Measurements from ENCODE around the gene AGER. TPM values are rescaled to one million over a fixed set of nuclear protein-coding genes. Genes with fewer than 3 reads are reported as not detected.

Gene AGER
- total and polyA plus RNA-seq, 2 donors (not counting 3 experiments of a cell fraction or from before 2014, with no cell fraction given) = 5.1 to 18.5 TPM

DNA sequence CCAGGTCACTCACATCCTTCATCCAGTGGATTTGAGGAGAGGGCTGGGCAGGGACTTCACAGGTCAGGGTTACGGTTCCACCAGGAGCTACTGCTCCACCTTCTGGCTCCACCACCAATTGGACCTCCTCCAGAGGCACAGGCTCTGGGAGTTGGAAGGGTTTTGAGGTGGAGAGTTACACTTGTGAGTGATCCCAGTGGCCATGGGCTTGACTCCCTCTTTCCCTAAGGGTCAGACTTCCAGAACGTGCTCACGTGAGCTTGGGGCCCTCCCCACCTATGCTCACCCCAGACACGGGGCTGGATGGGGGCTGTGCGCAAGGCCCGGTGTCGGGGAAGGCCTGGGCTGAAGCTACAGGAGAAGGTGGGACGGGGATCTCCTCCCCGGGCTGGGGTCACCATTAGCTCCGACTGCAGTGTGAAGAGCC, 1.5 kb downstream of the AGER start:
- no peak for FAIRE-seq
- TF ChIP-seq FOS (IDR thresholded peaks at IDR 0.05; ENCODE audit: borderline replicate concordance, insufficient read depth, low read length) (no peak), EZH2 (IDR thresholded peaks at IDR 0.05; ENCODE audit: borderline replicate concordance, low read depth, low read length, severe bottlenecking) (no peak), MYC (IDR thresholded peaks at IDR 0.05; ENCODE audit: low read depth, low read length) (no peak), JUN (IDR thresholded peaks at IDR 0.05; ENCODE audit: borderline replicate concordance, insufficient read depth, insufficient read length, low read depth) (no peak), MAX (IDR thresholded peaks at IDR 0.05; ENCODE audit: insufficient read depth, insufficient read length) (no peak), GATA2 (IDR thresholded peaks at IDR 0.05; ENCODE audit: insufficient read depth, insufficient read length, low read depth, low read length) (no peak), POLR2AphosphoS5 (IDR thresholded peaks at IDR 0.05; ENCODE audit: insufficient read depth, low read depth, low read length) (no peak), POLR2A (IDR thresholded peaks at IDR 0.05; ENCODE audit: low read depth, low read length) (no peak)
- TF ChIP-seq, protein P1, sequence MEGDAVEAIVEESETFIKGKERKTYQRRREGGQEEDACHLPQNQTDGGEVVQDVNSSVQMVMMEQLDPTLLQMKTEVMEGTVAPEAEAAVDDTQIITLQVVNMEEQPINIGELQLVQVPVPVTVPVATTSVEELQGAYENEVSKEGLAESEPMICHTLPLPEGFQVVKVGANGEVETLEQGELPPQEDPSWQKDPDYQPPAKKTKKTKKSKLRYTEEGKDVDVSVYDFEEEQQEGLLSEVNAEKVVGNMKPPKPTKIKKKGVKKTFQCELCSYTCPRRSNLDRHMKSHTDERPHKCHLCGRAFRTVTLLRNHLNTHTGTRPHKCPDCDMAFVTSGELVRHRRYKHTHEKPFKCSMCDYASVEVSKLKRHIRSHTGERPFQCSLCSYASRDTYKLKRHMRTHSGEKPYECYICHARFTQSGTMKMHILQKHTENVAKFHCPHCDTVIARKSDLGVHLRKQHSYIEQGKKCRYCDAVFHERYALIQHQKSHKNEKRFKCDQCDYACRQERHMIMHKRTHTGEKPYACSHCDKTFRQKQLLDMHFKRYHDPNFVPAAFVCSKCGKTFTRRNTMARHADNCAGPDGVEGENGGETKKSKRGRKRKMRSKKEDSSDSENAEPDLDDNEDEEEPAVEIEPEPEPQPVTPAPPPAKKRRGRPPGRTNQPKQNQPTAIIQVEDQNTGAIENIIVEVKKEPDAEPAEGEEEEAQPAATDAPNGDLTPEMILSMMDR (IDR thresholded peaks at IDR 0.05; ENCODE audit: extremely low read depth in 1 of 2, insufficient read depth in 1 of 2, low read depth in 1 of 2, low read length in 2 of 2) = no peak
- ChIA-PET POLR2A (no interaction called here), CTCF (interaction anchor here (1.0 to 1.7 kb wide), 2 partner anchors 13 to 64 kb away, joined by 3 to 5 read pairs; no protein-coding TSS in a partner anchor)
- no TSS peak for BruUV-seq (replicated peaks)
- dilution Hi-C loops (cut with MboI; ENCODE audit: extremely low pct_ligation_motif_present, low sequenced_read_pairs) (no loop called here), intact Hi-C loops (cut with micrococcal nuclease) (no loop called here)
- H3K9me3 ChIP-seq (replicated peaks; ENCODE audit: control insufficient read depth, insufficient read depth, low read length) = no peaks in the 10 kb centered on the region
- peaks cover 6% of the 10 kb centered on the region for H3K79me2 ChIP-seq (ENCODE audit: control insufficient read depth, insufficient read depth, low read length)
- H3K9ac ChIP-seq (replicated peaks; ENCODE audit: extremely low read depth, insufficient read depth, low read length) = no peak overlapping the region
- H3K9me1 ChIP-seq (replicated peaks; ENCODE audit: control insufficient read depth, extremely low read depth, insufficient read depth, low read length) = no peaks in the 10 kb centered on the region
- H4K20me1 ChIP-seq (replicated peaks; ENCODE audit: control insufficient read depth, extremely low read depth, insufficient read depth, low read length) = no peaks in the 10 kb centered on the region
- H3K4me1 ChIP-seq (ENCODE audit: control insufficient read depth, extremely low read depth, insufficient read depth, low read length) = peaks cover 17% of the 10 kb centered on the region
- DNase-seq (ENCODE audit: low read depth, low spot score) = no peak
- H3K27me3 ChIP-seq (ENCODE audit: control insufficient read depth in 2 of 2, insufficient read depth in 2 of 2, low read length in 2 of 2) = no peaks in the 10 kb centered on the region
- peaks cover 3 to 31% of the 10 kb centered on the region in 2 experiments for H3K36me3 ChIP-seq (ENCODE audit: control insufficient read depth in 2 of 2, extremely low read depth in 1 of 2, insufficient read depth in 2 of 2, low read length in 2 of 2)
- no peak overlapping the region for H3K4me2 ChIP-seq (ENCODE audit: insufficient read depth, low read length)
- no peak overlapping the region for H3K27ac ChIP-seq (ENCODE audit: insufficient read depth, low read depth, low read length)
- no peak overlapping the region for H3K4me3 ChIP-seq (replicated peaks in 1 of 3; ENCODE audit: insufficient read depth in 1 of 3, low read depth in 1 of 3, low read length in 3 of 3)
- no peak overlapping the region for H2AFZ ChIP-seq (ENCODE audit: low read depth, low read length)

Data from endothelial cell of umbilical vein (primary cell).